Peyer's patch (tissue), 4 donors: ENCODE measurements around the gene GRIK4. TPM values are rescaled to one million over a fixed set of nuclear protein-coding genes. Genes with fewer than 3 reads are reported as not detected.

Source experiments
- DNase-seq, 3 donors: peaks; one replicate each; pipeline ENCODE4 v3.0.0-alpha.2; 2017 to 2019
- H3K27ac ChIP-seq, 4 donors: fragments of 200-600 bp; sonication (generic); one replicate each; pipeline ENCODE4 v1.5.1; 2016 to 2019
- H3K27me3 ChIP-seq, 2 donors: fragments of 200-600 bp; sonication (generic); one replicate each; pipeline ENCODE4 v1.5.1; 2019
- H3K36me3 ChIP-seq, 3 donors: fragments of 200-600 bp; sonication (generic); one replicate each; pipeline ENCODE4 v1.5.1; 2016 to 2019
- H3K4me1 ChIP-seq, 4 donors: fragments of 200-600 bp; sonication (generic); one replicate each; pipeline ENCODE4 v1.5.1; 2016 to 2019
- H3K4me3 ChIP-seq, 4 donors: fragments of 200-600 bp; sonication (generic); 1 replicate in 3 of 4; 2 replicates in 1 of 4; pipeline ENCODE4 v1.5.1; 2016 to 2019; ENCODE audit warnings: mild to moderate bottlenecking in 1 of 4
- H3K9me3 ChIP-seq, 4 donors: fragments of 200-600 bp; sonication (generic); one replicate each; pipeline ENCODE4 v1.5.1; 2016 to 2019; ENCODE audit warnings: mild to moderate bottlenecking in 1 of 4
- CTCF ChIP-seq, 6 experiments: fragments of 450-650 bp in 4 of 6; fragments of 200-600 bp in 2 of 6; sonication (generic) in 1 of 6; IDR thresholded peaks; one replicate each; pipeline ENCODE4 v1.5.1; 2017 to 2019; ENCODE audit warnings: antibody characterized with exemption in 6 of 6, mild to moderate bottlenecking in 3 of 6, moderate library complexity in 1 of 6
- POLR2A ChIP-seq, 2 donors: fragments of 450-650 bp; IDR thresholded peaks; one replicate each; pipeline ENCODE4 v1.5.1; 2017; ENCODE audit warnings: antibody characterized with exemption in 2 of 2, mild to moderate bottlenecking in 2 of 2, moderate library complexity in 2 of 2
- total RNA-seq, 4 donors: library from RNA; depleted of rRNA; stranded (reverse); fragments of >200 nt; gene quantifications; one replicate each; pipeline ENCODE4 v1.1.0, GENCODE V29; 2016

The GRIK4 gene
- total RNA-seq, 4 donors from 2014 or later, result 0.40 to 2.5 TPM; not detected in 2

- no peak overlapping the region for H3K4me3 ChIP-seq
Measured at GRCh38 chr11:120827820-120828219, 316.3 kb downstream of the GRIK4 start.

GRCh38 chr11:120828847-120829246, 317.3 kb downstream of the GRIK4 start:
- no peaks in the 10 kb centered on the region for H3K9me3 ChIP-seq
- DNase-seq, result no peak
- H3K27ac ChIP-seq, result no peak overlapping the region
- no peak overlapping the region for H3K4me3 ChIP-seq
- H3K27me3 ChIP-seq, result no peaks in the 10 kb centered on the region
- H3K4me1 ChIP-seq, result no peaks in the 10 kb centered on the region
- no peaks in the 10 kb centered on the region for H3K36me3 ChIP-seq
- no peak for TF ChIP-seq CTCF (IDR thresholded peaks at IDR 0.05)
- no peak for TF ChIP-seq POLR2A (IDR thresholded peaks at IDR 0.05)

More at GRCh38 chr11:120827820-120828219, 316.3 kb downstream of the GRIK4 start:
- no peak for DNase-seq
- Histone ChIP-seq H3K4me1 (no peaks in the 10 kb centered on the region), H3K9me3 (no peaks in the 10 kb centered on the region), H3K27ac (no peak overlapping the region), H3K36me3 (no peaks in the 10 kb centered on the region), H3K27me3 (no peaks in the 10 kb centered on the region)
- no peak for TF ChIP-seq POLR2A (IDR thresholded peaks at IDR 0.05)
- no peak for TF ChIP-seq CTCF (IDR thresholded peaks at IDR 0.05)

- no peaks in the 10 kb centered on the region for H3K27me3 ChIP-seq
- H3K4me1 ChIP-seq, result no peaks in the 10 kb centered on the region
- H3K9me3 ChIP-seq, result no peaks in the 10 kb centered on the region
- no peaks in the 10 kb centered on the region for H3K36me3 ChIP-seq
- no peak for TF ChIP-seq POLR2A (IDR thresholded peaks at IDR 0.05)
- no peak for TF ChIP-seq CTCF (IDR thresholded peaks at IDR 0.05)
- no peak overlapping the region for H3K4me3 ChIP-seq
- DNase-seq, result no peak
- H3K27ac ChIP-seq, result no peak overlapping the region
Measured at GRCh38 chr11:120830085-120830620, 318.6 kb downstream of the GRIK4 start.

GRCh38 chr11:120832481-120833238, 321.1 kb downstream of the GRIK4 start:
- Histone ChIP-seq H3K27me3 (no peaks in the 10 kb centered on the region), H3K27ac (no peak overlapping the region), H3K36me3 (no peaks in the 10 kb centered on the region), H3K9me3 (no peaks in the 10 kb centered on the region), H3K4me3 (no peak overlapping the region), H3K4me1 (no peaks in the 10 kb centered on the region)
- DNase-seq, result no peak
- TF ChIP-seq POLR2A (IDR thresholded peaks at IDR 0.05) (no peak), CTCF (IDR thresholded peaks at IDR 0.05) (no peak)

GRCh38 chr11:120834686-120835210, 323.2 kb downstream of the GRIK4 start:
- TF ChIP-seq CTCF (IDR thresholded peaks at IDR 0.05), result no peak
- no peak for TF ChIP-seq POLR2A (IDR thresholded peaks at IDR 0.05)
- DNase-seq, result no peak
- Histone ChIP-seq H3K9me3 (no peaks in the 10 kb centered on the region), H3K4me3 (no peak overlapping the region), H3K27me3 (no peaks in the 10 kb centered on the region), H3K27ac (no peak overlapping the region), H3K4me1 (no peaks in the 10 kb centered on the region), H3K36me3 (no peaks in the 10 kb centered on the region)
